ENCODE results near the gene MPP2. TPM values are rescaled to one million over a fixed set of nuclear protein-coding genes. Genes with fewer than 3 reads are reported as not detected.

The MPP2 gene
- total and polyA plus RNA-seq, 3 donors from 2014 or later = 25.1 to 31.4 (median 25.8) TPM

DNA sequence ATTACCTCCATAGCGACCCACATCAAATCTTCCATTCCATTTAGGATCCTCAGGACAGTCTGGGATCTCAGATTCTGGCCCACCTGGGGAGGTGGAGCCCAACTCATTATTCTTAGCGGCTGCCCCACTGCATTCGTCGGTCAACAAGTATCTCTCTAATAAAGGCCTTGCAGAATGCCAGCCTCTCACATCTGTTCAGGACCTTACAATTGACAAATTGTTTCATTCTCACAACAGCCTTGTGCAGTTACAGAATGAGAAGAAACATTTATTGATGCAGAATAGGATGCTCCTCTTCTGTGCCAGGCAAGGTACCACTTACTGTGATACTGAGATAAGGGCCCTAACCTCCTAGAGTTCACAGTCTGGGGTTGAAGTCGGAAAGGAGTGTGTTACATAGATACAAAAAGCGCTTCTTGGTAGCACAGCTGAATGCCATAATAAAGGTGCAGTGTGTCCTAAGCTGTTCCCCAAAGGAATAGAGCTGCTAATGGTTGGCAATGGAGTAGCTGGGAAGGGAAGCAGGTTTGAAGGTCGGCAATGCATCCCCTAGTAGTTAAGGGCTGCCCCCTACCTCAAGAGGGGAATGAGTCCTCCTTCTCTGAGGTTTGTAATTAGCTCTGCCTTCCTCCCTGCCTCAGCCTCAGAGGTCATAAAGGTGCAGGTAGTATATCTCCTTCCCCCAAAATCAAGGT is 2.3 kb upstream of the MPP2 start:
- Histone ChIP-seq H3K4me3 (no peak overlapping the region), H3K27ac (no peak overlapping the region), H3K36me3 (ENCODE audit: low read depth, missing control alignments) (no peaks in the 10 kb centered on the region), H3K9me3 (no peaks in the 10 kb centered on the region), H3K27me3 (no peaks in the 10 kb centered on the region), H3K4me1 (peaks cover 13% of the 10 kb centered on the region)
- 39 to 47% methylated on average over 7 of the region's 7 CpGs for WGBS, 2 donors
- no peak for TF ChIP-seq POLR2A (IDR thresholded peaks at IDR 0.05)
- TF ChIP-seq, protein P1, sequence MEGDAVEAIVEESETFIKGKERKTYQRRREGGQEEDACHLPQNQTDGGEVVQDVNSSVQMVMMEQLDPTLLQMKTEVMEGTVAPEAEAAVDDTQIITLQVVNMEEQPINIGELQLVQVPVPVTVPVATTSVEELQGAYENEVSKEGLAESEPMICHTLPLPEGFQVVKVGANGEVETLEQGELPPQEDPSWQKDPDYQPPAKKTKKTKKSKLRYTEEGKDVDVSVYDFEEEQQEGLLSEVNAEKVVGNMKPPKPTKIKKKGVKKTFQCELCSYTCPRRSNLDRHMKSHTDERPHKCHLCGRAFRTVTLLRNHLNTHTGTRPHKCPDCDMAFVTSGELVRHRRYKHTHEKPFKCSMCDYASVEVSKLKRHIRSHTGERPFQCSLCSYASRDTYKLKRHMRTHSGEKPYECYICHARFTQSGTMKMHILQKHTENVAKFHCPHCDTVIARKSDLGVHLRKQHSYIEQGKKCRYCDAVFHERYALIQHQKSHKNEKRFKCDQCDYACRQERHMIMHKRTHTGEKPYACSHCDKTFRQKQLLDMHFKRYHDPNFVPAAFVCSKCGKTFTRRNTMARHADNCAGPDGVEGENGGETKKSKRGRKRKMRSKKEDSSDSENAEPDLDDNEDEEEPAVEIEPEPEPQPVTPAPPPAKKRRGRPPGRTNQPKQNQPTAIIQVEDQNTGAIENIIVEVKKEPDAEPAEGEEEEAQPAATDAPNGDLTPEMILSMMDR (IDR thresholded peaks at IDR 0.05) = no peak
- intact Hi-C loops (cut with DNase I; ENCODE audit: low total_unique reads) = no loop called here
- DNase-seq = no peak

DNA sequence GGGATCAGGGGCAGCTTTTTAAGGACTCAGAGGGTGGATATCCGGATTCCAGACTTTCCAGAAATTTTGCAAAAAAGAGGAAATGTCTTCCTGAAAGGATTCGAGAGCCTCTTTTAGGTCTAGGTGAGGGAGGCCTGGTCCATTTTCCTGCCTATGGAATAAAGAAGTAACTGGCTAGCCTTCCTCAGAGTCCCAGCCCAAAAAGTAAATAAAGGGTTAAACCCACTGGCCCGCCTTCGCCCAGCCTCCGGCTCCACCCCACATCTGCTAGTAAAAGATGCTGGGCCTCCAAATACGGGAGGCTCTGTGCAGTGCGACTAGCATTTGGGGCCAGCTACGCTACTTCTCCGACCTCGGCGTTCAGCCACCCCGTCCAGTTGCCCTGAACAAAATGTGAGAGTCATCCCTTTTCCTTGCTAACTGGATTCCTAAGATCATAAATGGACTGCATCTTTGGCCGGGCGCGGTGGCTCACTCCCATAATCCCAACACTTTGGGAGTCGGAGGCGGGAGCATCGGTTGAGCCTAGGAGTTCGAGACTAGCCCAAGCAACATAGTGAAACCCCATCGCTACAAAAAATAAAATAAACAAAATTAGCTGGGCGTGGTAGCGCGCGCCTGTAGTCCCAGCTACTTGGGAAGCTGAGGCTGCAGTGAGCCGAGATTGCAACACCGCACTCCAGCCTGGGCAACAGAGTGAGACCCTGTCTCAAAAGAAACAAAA is 824 bp upstream of the MPP2 start:
- no peaks in the 10 kb centered on the region for H3K9me3 ChIP-seq
- DNase-seq = peak; percentile 83
- peak overlapping the region; percentile 78 to 87 for H3K4me3 ChIP-seq
- intact Hi-C loops (cut with DNase I; ENCODE audit: low total_unique reads) = no loop called here
- WGBS, 2 donors = 12 to 14% methylated on average over 23 to 26 of the region's 26 CpGs
- H3K27ac ChIP-seq = peak overlapping the region; percentile 81 to 84
- no peak for TF ChIP-seq POLR2A (IDR thresholded peaks at IDR 0.05)
- TF ChIP-seq, protein P1 (IDR thresholded peaks at IDR 0.05) = no peak
- H3K27me3 ChIP-seq = no peaks in the 10 kb centered on the region
- H3K4me1 ChIP-seq = peaks cover 13% of the 10 kb centered on the region
- H3K36me3 ChIP-seq (ENCODE audit: low read depth, missing control alignments) = no peaks in the 10 kb centered on the region

DNA sequence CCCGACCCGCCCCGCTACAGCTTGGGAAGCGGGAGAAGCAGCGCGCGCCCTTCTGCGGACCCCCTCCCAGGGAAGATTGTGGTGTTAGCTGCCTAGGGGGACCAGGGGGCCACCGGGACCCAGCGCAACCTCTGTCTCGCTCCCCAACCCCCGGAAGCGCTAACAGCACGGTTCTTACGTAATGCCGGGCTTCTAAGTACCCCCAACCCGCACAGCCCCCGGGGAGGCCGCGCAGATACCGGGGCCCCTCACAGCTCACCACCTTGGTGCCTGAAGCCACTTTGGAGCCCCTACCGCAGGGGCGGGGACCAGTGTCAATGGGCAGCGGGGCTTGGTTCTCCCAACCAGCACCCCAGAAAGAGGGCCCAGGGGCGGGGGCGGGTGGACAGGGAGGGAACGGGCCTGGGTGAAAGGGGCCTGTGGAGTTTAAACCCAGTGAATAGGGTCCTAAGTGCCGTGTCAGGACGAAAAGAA is 348 bp downstream of the MPP2 start:
- 0 to 1% methylated on average over 19 to 29 of the region's 29 CpGs for WGBS, 2 donors
- Histone ChIP-seq H3K36me3 (ENCODE audit: low read depth, missing control alignments) (no peaks in the 10 kb centered on the region), H3K4me3 (peak overlapping the region; percentile 78 to 87), H3K27me3 (no peaks in the 10 kb centered on the region), H3K27ac (peak overlapping the region; percentile 81 to 84), H3K4me1 (peaks cover 13% of the 10 kb centered on the region), H3K9me3 (no peaks in the 10 kb centered on the region)
- intact Hi-C loops (cut with DNase I; ENCODE audit: low total_unique reads) = no loop called here
- DNase-seq = no peak
- TF ChIP-seq, protein P1 (IDR thresholded peaks at IDR 0.05) = no peak
- no peak for TF ChIP-seq POLR2A (IDR thresholded peaks at IDR 0.05)

DNA sequence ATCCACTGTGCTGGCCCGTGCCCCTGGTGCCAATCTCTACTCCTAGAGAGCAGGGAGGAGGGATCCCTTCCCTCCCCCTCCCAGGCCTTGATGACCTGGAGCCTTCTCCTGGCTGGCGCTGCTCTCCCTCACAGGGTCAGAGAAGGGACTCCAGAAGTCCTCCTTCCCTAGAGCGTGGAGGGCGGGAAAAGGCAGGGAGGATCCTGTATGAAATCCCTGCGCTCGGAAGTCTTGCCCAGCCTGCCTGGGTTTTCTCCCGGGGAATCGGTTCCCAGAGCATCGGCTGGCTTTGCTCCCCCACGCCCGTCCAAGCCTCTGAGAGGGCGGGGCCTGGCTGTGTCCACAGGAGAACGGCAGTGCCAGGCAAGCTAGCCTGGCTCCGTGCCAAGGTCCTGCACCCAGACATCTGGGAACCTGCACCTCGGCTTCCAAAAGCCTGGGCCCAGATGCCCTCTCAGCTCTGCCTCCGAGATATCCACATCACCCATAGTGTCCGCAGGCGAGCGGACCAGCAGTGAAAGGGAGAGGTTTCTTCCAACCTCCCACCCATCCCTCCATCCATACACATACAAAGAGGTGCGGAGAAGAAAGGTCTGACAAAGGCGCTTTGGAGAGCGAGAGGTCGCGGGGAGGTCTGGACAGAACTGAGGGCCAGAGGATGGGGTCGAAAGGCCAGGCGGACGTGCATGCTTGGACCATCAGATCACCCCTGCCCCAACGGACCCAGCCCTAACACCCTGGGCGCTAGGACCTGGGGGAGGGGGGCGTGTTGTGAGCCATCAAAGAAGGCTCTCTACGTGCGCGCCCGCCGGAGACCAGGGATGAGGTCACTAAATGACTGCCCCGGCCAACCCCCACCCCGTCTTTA is 1.1 kb downstream of the MPP2 start:
- WGBS, 2 donors = 3 to 8% methylated on average over 21 to 37 of the region's 37 CpGs
- H3K4me1 ChIP-seq = peaks cover 13% of the 10 kb centered on the region

More for the DNA sequence above, 1.1 kb downstream of the MPP2 start:
- H3K27me3 ChIP-seq = no peaks in the 10 kb centered on the region
- TF ChIP-seq POLR2A (IDR thresholded peaks at IDR 0.05) = no peak
- TF ChIP-seq, protein P1 (IDR thresholded peaks at IDR 0.05) = no peak
- H3K36me3 ChIP-seq (ENCODE audit: low read depth, missing control alignments) = no peaks in the 10 kb centered on the region
- peak; percentile 92 for DNase-seq
- H3K4me3 ChIP-seq = peak overlapping the region; percentile 78 to 87
- peak overlapping the region; percentile 81 to 84 for H3K27ac ChIP-seq
- intact Hi-C loops (cut with DNase I; ENCODE audit: low total_unique reads) = no loop called here
- H3K9me3 ChIP-seq = no peaks in the 10 kb centered on the region

Data from testis (tissue), 3 donors.